GM12891 (cell line): ENCODE measurements around the gene LBHD2.

ENCODE experiments used
- DNase-seq: peaks from one replicate; pipeline ENCODE4 v3.0.0; 2011; ENCODE audit warnings: low spot score; ENCODE audit not compliant: insufficient read length
- FAIRE-seq: peaks from 2 replicates; lab custom pipeline; 2011; peaks lifted over from hg19 to GRCh38; lab: Jason Lieb, UNC
- PAX5 ChIP-seq: IDR thresholded peaks from 2 replicates; pipeline ENCODE4 v1.6.1; 2011; ENCODE audit warnings: low read length, moderate library complexity, mild to moderate bottlenecking; ENCODE audit not compliant: insufficient read depth, severe bottlenecking
- POLR2A ChIP-seq: IDR thresholded peaks from 2 replicates; pipeline ENCODE4 v1.6.1; 2011; ENCODE audit warnings: low read depth, low read length, control low read depth
- POLR2AphosphoS5 ChIP-seq: IDR thresholded peaks from 2 replicates; pipeline ENCODE4 v1.6.1; 2011; ENCODE audit warnings: low read depth, low read length, control low read depth
- POU2F2 ChIP-seq: IDR thresholded peaks from 2 replicates; pipeline ENCODE4 v1.6.1; 2011; ENCODE audit warnings: low read depth, mild to moderate bottlenecking, control low read depth, low read length, moderate library complexity
- SPI1 ChIP-seq: IDR thresholded peaks from 2 replicates; pipeline ENCODE4 v1.6.1; 2011; ENCODE audit warnings: low read depth, low read length, control low read depth
- TAF1 ChIP-seq: IDR thresholded peaks from 2 replicates; pipeline ENCODE4 v1.6.1; 2011; ENCODE audit warnings: low read depth, low read length, control low read depth

LBHD2 gene

DNA sequence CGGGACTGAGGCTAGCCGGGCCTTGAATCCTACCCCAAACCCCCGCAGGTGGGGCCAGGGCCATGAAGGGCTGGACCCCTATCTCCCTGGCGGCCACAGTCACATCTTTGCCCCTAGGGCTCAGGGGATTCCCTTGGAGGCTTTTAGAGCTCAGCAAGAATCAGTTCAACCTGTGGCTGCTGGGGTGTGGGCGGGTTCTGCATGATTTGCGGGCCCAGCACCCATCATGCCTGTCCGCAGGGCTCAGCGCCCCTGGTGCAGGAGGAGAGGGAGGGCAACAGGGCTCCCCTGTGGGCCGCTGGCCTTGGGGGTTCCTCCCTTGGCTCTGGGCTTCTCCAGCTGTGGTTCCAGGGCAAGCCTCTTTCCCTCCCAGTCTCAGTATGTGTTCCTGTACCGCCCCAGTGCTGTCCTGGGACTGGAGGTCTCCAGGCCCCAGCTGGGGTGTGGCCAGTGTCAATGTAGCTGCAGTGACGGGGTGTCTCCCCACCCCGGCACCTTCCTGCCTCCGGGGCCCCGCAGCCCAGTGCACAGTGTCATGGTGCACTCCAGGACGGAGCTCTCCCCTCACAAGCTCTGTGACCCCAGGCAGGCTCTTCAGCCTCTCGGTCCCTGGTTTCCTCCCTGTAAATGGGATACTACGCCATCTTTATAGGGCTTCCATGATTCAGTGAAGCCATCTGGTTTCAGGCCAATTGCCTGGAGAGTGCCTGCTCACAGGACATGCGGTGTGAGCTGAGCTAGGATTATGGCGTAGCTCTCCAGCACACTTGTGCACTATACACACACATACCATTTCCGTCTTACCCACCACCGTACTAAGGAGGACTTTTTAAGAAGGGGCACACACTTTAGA, 9.9 kb upstream of the LBHD2 start:
- no peak for DNase-seq

DNA sequence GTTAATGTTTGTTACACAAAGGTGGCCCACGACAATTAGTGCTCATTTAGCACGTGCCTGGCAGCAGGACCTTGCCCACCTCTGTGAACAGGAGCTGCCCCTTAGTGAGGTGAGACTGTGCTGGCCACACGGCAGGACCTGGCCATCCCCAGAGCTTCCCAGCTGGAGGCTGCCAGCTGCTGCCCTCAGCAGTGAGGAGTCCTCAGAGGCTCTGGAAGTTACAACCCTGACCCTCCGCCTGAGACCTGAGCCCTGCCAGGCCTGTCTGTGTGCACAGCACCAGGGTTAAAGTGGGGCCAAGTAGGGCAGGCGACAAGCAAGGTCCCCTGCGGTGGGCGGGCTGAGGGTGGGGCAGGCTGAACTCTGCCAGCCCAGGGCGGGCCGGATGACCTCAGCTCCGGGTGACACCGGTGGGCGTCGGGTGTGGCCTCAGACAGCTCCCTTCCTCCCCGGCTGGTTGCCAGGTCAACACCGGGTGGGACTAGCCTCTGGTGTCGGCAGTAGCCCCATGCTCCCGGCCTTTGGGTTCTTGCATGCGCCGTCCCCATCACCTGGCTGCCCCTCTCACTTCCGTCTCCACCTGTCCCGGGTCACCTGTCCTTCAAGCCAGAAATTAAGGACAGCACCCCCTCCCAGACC, 9.2 kb upstream of the LBHD2 start:
- no peak for TF ChIP-seq POLR2A
- no peak for TF ChIP-seq POLR2AphosphoS5
- no peak for TF ChIP-seq TAF1
- TF ChIP-seq SPI1 = no peak
- DNase-seq (no peak), FAIRE-seq (peak; percentile 70)

More for the DNA sequence above, 9.9 kb upstream of the LBHD2 start:
- TF ChIP-seq POLR2AphosphoS5 (no peak), PAX5 (peak; percentile 80)
- FAIRE-seq = peak; percentile 41

DNA sequence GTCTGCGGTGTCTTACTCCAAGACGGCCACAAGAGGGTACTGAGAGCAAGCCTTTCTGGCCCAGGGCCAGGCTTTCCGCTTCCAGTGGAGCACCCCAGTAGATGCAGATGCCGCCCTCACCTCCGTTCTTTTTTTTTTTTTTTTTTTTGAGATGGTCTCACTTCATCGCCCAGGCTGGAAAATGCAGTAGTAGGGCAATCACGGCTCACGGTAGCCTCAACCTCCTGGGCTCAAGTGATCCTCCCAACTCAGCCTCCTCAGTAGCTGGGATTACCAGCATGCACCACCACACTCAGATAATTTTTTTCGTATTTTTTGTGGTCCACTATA, 5.6 kb upstream of the LBHD2 start:
- TF ChIP-seq TAF1 (no peak), POLR2A (no peak), PAX5 (no peak), POLR2AphosphoS5 (no peak), POU2F2 (no peak), SPI1 (no peak)
- FAIRE-seq (peak; percentile 77), DNase-seq (peak; percentile 79)

DNA sequence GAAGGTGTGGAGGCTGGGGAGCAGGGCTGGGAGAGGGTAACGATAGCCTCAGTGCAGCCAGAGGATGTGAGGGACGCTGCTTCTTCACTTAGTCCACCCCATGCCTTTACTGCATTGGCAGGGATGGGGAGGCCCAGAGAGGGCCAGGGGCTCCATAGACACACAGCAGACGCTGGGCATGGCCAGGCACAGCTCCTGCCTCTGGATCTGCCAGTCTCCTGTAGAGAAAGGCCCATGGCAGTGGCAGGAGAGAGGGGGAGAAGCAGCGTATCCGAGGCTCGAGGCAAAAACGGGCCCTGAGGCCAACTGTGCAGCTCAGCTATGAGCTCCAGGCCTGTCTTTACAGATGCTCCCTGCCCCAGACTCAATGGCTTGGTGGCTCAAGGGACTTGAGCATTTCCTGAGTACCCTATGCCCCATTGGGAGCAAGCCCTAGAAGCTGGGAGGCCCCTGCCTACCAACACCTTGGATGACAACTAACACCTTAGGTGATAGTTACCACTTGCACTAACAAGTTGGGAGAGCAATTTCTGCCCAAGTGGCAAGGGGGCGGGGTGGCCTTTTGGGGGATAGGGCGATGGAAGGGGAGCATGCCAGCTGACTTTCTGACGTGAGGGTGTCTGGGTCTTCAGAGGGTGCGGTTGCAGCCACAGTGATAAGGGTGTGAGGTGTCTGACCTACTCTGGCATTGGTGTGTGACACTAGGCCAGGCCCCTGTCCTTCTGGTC, 5.0 kb upstream of the LBHD2 start:
- DNase-seq = no peak
- TF ChIP-seq PAX5 = no peak
- TF ChIP-seq POLR2A = no peak
- no peak for FAIRE-seq

DNA sequence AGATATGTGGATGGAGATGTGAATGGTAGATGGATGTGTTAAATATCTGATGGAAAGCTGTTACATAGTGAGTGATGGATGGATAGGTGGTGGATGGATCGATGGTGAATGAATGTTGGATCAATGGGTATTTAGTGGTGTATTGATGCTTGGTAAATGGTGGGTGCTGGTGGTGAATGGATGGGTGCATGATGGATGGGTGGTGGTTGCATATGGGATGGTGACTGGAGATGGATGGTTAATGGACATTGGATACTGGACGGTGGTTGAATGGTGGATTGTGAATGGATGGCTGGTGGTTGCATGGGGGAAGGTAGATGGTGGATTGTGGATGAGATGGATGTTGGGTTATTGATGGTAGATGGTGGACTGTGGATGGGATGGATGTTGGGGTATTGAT, 2.1 kb upstream of the LBHD2 start:
- FAIRE-seq = peak; percentile 20
- TF ChIP-seq PAX5 = no peak
- TF ChIP-seq POU2F2 = no peak
- no peak for TF ChIP-seq TAF1
- no peak for TF ChIP-seq POLR2A
- no peak for TF ChIP-seq SPI1
- TF ChIP-seq POLR2AphosphoS5 = no peak
- no peak for DNase-seq

DNA sequence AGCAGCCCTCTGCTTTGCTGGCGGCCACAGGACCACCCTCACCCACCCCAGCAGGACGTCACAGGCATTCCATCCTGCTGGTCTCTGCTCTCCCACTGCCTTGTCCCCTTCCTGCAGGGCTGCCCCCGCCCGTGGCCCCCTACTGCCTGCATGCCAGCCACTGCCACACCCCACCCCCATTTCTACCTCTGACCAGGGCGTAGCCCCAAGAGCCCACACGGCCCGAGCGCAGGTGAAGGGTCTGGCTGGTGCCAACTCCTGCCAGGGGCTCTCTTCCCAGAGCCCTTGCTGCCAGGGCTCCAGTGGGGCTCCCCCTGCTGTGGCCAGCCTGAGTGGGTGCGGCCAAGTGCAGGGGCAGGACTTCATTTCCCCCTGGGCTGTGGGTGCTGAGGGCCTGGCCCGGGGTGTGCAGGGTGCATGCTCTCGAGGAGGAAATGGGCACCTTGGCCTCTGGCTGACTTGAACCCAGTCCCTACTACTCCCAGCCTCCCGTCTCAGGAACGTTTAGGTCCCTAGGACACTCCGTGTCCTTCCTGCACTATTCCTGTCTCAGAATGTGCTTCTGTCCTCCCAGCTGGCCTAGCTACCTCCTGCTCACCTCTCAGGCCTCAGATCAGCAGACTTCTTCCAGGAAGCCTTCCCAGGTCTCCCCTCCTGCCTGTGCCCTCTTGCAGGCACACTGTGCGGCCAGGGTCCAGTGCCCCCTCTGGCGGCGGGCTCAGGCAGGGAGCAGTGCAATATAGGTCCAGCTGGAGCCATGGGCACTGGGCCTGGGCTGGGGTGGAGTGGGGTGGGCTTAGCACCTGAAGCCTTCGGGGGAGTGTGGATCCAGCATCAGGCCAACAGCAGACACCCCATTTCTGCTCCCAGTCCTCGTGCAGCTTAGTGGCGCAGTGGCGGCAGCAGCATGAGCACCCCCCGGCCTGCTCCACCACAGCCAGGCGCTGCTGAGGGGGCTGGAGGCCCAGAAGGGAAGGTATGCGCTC, 1.4 kb downstream of the LBHD2 start:
- DNase-seq = no peak
- FAIRE-seq = no peak

DNA sequence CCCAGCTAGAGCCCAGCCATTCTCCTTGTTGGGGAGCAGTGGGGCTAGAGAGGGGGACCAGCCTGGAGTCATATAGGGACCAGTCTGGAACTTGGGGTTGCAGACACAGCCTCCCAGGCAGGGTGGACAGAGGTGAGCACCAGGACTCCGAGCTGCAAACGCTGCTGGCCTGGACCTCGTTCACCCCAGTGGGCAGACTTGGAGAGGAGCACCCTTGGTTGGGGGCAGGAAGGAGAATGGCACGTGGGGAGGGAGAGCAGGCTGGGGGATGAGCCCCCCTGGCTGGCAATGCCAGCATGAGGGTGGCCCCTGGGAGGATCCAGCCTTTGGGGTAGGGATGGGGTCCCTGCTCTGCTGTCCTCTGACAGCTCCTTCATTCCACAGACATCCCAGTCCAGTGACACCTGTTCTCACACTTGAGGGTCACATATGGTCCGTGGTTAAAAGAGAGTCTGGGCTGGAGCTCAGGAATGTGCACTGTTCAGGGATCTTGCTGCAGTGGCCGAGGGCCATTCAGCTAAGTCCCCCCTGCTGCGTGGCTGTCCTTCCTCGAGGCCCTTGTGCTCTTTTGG, 2.8 kb downstream of the LBHD2 start:
- FAIRE-seq = no peak
- TF ChIP-seq POLR2A = no peak
- DNase-seq = no peak

More for the DNA sequence above, 1.4 kb downstream of the LBHD2 start:
- TF ChIP-seq PAX5 (no peak), POLR2A (no peak), TAF1 (no peak), SPI1 (no peak), POLR2AphosphoS5 (no peak), POU2F2 (no peak)

DNA sequence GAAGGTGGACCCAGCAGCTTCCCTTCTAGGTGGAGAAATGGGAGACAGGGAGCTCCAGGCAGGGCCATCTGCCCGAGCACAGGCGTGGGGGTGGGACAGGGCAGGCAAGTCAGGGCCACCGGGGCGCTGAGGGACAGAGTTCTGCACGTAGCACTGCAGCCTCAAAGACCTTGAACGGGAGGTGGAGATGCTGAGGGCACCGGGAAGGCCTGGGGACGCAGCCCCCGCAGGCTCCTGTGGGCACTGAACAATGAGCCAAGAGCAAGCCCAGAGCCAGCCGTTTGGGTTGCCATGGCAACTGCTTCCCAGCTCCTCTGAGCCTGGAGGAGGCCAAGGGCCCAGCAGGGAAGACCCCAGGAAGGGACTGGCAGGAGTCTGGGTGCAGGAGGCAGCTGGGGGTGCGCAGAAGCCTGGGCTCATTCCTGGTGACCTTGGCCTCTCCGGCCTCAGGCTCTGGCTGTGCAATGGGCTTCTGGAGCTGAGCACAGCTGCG, 3.4 kb downstream of the LBHD2 start:
- FAIRE-seq = no peak
- TF ChIP-seq SPI1 = no peak
- TF ChIP-seq TAF1 = no peak
- TF ChIP-seq POLR2A = no peak
- TF ChIP-seq POU2F2 = no peak
- TF ChIP-seq PAX5 = no peak
- TF ChIP-seq POLR2AphosphoS5 = no peak
- no peak for DNase-seq

DNA sequence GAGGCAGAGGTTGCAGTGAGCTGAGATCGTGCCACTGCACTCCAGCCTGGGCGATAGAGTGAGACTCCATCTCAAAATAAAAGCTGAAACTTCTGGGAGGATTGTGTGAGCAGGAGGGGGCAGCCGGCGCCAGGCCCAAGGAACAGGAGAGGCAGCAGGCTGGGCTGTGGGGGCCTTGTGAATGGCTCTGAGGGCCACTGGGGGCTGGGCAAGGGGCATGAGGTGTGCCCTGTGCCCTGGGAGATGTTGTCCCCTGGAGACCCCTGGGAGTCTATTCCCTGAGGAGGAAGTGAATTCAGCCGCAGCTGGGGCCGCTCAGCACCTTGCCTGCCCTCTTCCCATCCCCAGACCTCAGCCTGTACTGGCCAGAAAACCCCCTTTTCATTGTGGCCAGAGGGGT, 4.9 kb downstream of the LBHD2 start:
- FAIRE-seq = no peak
- DNase-seq = no peak
- TF ChIP-seq POLR2AphosphoS5 (no peak), PAX5 (no peak)
